SK-N-SH (cell line): Measurements from ENCODE around the gene SETX.

Experiments
- CTCF ChIP-seq: fragments of 200-600 bp; sonication (generic); IDR thresholded peaks from 2 replicates; pipeline ENCODE4 v1.6.1; 2017; ENCODE audit warnings: antibody characterized with exemption, mild to moderate bottlenecking, moderate library complexity
- EP300 ChIP-seq, 2 experiments: IDR thresholded peaks; 2 replicates each; pipeline versions ENCODE4 v1.4.0 to v1.6.1; 2012; ENCODE audit warnings: borderline replicate concordance in 1 of 2, low read depth in 1 of 2, low read length in 1 of 2
- FOXJ3 ChIP-seq: sonication (generic); formaldehyde crosslinking; IDR thresholded peaks from 2 replicates; pipeline ENCODE4 v1.5.1; 2020; ENCODE audit warnings: mild to moderate bottlenecking, missing genetic modification reagents
- JUND ChIP-seq: IDR thresholded peaks from 2 replicates; pipeline ENCODE4 v1.4.0; 2012
- MAX ChIP-seq: IDR thresholded peaks from 2 replicates; pipeline ENCODE4 v1.4.0; 2012; ENCODE audit warnings: low read depth
- SIN3A ChIP-seq: IDR thresholded peaks from 2 replicates; pipeline ENCODE4 v1.6.1; 2012; ENCODE audit warnings: low read depth, mild to moderate bottlenecking, low read length, moderate library complexity, borderline replicate concordance
- TEAD4 ChIP-seq: IDR thresholded peaks from 2 replicates; pipeline ENCODE4 v1.4.0; 2012; ENCODE audit warnings: mild to moderate bottlenecking, borderline replicate concordance; ENCODE audit not compliant: insufficient read depth
- YY1 ChIP-seq: IDR thresholded peaks from 2 replicates; pipeline ENCODE4 v1.4.0; 2012; ENCODE audit warnings: low read depth, mild to moderate bottlenecking
- ZBTB33 ChIP-seq: IDR thresholded peaks from 2 replicates; pipeline ENCODE4 v1.4.0; 2012; ENCODE audit warnings: low read depth, borderline replicate concordance

- TF ChIP-seq TEAD4 (no peak), JUND (no peak), YY1 (no peak), CTCF (no peak), FOXJ3 (CRISPR knock-in tag) (no peak), ZBTB33 (no peak), SIN3A (no peak), MAX (no peak), EP300 (IDR thresholded peaks at IDR 0.05; ENCODE audit: borderline replicate concordance in 1 of 2, low read depth in 1 of 2, low read length in 1 of 2) (no peak)
Observed at GRCh38 chr9:132387133-132387532, 32.3 kb upstream of the SETX start.
